GM10266 (cell line): Measurements from ENCODE around the gene TIGAR.

Experiments used
- DNase-seq: peaks from one replicate; pipeline ENCODE4 v3.0.0; 2012; ENCODE audit errors: extremely low spot score
- TF ChIP-seq, protein P1 (sequence below): IDR thresholded peaks from 2 replicates; pipeline ENCODE4 v1.5.1; 2012; ENCODE audit warnings: mild to moderate bottlenecking, low read depth; ENCODE audit not compliant: control insufficient read depth, insufficient read depth; ENCODE audit errors: missing control alignments

TIGAR gene

DNA sequence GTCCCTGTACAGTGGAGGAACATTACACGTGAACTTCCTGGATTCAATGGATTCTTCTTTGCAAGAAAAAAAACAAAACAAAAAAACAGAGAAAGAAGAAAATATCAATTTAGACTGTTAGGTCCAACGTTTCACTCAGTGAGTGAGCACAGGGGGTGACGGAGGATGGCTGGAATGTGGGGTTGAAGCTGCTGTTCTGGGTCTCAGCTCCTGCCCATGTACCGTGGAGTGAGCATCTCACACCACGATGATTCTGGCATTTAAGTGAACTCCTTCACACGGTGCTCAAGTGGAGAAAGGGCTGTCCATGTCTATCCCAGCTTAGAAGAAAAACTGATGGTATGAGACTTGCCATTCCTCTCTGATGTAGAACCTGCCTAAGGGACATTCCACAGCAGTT lies 24.3 kb upstream of the TIGAR start:
- TF ChIP-seq, protein P1, sequence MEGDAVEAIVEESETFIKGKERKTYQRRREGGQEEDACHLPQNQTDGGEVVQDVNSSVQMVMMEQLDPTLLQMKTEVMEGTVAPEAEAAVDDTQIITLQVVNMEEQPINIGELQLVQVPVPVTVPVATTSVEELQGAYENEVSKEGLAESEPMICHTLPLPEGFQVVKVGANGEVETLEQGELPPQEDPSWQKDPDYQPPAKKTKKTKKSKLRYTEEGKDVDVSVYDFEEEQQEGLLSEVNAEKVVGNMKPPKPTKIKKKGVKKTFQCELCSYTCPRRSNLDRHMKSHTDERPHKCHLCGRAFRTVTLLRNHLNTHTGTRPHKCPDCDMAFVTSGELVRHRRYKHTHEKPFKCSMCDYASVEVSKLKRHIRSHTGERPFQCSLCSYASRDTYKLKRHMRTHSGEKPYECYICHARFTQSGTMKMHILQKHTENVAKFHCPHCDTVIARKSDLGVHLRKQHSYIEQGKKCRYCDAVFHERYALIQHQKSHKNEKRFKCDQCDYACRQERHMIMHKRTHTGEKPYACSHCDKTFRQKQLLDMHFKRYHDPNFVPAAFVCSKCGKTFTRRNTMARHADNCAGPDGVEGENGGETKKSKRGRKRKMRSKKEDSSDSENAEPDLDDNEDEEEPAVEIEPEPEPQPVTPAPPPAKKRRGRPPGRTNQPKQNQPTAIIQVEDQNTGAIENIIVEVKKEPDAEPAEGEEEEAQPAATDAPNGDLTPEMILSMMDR = no peak
- no peak for DNase-seq

DNA sequence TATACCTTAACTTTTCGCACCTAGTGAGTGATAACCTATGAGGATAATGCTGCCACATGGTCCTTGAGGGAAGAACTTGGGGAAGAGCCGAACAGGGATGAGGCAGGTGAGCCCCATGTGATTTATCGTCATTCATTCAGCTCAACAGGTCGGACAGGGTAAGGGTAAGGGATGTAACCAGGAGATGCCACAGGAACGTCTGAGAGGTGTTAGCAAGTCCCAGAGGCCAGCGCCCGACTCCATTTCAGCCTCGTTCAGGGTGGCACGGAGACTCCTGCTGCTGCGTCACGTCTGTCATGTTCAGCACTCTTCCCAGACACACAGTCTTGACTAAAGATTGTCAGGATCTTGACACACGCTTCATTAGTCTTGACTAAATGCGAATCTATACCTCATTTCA lies 23.4 kb upstream of the TIGAR start:
- no peak for DNase-seq
- TF ChIP-seq, protein P1 = no peak

DNA sequence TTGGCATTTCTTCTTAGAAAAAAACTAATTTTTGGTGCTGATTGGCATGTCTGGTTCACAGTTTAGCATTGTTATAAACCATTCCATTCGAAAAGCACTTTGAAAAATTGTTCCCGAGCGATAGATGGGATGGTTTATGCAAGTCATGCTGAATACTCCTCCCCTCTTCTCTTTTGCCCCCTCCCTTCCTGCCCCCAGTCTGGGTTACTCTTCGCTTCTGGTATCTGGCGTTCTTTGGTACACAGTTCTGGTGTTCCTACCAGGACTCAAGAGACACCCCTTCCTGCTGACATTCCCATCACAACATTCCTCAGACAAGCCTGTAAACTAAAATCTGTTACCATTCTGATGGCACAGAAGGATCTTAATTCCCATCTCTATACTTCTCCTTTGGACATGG lies 20.1 kb upstream of the TIGAR start:
- DNase-seq = no peak
- TF ChIP-seq, protein P1 = no peak

DNA sequence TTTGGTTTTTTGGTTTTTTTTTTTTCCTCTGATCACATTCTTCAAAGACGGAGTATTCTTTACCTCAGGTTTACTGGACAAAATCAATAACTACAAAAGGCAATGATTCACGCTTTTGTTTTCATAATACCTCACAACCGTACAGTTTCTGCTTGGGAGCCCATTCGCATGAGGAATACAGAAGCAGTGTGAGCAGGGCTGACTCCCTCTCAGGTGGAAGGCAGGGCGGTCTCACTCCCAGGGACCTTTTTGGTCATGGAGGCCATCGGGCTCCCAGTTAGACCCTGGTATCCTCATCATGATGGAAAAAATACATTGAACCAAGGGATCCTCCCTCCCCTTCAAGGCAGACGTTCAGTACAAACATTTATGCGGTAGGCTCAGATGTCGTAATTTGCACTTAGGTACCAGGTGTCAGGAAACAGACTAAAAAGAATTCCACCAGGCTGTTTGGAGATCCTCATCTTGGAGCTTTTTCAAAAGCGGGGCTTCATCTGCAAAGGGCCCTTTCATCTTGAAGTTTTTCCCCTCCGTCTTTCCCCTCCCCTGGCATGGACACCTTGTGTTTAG lies 19.0 kb upstream of the TIGAR start:
- DNase-seq = no peak
- TF ChIP-seq, protein P1 = no peak

DNA sequence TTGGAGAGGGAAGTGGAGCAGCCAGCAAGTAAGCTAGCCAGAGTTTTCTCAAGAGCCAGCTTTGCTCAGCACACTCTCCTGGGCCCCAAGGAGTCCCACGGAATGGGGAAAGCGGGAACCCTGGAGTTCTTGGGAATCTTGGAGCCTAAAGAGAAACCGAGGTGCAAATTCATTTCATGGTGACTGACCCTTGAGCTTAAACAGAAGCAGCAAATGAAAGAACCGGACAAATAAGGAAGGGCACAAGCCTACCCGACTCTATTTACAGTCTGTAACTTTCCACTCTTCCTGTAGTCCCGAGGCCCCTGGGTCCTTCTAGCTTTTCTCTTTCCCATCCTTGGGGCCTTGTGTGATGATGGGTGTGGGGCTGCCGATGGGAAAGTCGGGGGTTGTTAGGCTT lies 18.1 kb upstream of the TIGAR start:
- TF ChIP-seq, protein P1 = no peak
- DNase-seq = no peak

DNA sequence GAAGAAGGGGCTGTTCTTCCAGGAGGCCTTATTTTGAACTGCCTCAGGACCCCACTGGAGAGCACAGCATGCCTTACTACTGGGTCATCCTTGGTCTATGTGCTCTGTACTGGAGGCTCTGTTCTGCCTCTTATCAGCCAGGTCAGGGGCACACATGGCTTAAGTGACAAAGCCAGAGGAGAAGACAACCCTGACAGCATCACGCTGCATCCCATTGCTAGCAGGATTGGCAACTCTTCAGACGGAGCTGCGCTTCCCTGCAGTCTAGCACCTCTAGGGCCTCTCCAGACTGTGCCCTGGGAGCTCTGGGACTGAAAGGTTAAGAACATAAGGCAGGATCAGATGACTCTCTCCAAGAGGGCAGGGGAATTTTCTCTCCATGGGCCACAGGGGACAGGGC lies 17.3 kb upstream of the TIGAR start:
- no peak for DNase-seq
- TF ChIP-seq, protein P1 = no peak

DNA sequence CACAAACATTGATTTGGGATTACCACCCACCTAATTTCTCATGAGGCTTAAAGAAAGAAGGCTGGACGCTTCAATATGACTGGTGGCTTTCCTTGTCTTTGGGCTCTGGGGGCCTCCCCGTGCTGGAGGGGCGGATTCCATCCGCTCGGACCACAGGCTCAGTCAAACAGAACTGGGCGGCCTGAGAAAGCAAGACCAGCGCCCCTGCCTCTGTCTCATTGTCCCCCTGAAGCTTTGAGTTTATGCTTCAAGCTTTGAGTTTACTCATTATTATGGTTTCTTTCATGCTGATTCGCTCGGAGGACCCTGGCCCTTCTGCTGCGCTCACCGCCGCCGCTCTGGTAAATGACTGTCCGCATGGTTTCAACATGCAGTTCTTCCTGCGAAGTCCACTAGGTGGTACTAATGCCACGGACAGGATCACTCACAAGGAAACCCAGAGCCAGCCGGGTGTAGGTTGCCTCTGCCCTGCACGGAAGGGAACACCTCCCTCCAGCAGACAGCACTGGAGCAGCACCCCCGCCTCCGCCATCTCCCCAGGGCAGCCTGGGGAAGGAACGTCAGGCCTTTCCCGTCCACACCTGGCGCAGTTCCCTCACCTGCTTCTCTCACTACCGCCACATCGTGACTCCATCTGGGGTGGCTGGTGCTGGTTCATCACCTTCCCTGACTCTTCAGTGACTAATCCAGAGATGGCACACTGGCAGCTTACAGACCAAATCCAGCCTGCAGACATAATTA lies 13.2 kb upstream of the TIGAR start:
- peak; percentile 49 for DNase-seq
- TF ChIP-seq, protein P1 = peak; percentile 31
